Adipocyte (in vitro differentiated cells): ENCODE measurements around the gene RARB.
A peak's percentile ranks its signal among the peaks of the same experiment; 100 is the strongest.

ENCODE experiments used
- DNase-seq: peaks from one replicate; pipeline ENCODE4 v3.0.0-alpha.2; 2015; ENCODE audit warnings: low read depth
- H3K27me3 ChIP-seq: replicated peaks from 2 replicates; pipeline ENCODE4 v1.7.0; 2013; ENCODE audit warnings: mild to moderate bottlenecking, low read length, moderate library complexity; ENCODE audit not compliant: control insufficient read depth, insufficient read depth
- H3K36me3 ChIP-seq: 2 replicates; pipeline ENCODE4 v1.7.0; 2013; ENCODE audit warnings: low read length, mild to moderate bottlenecking, moderate library complexity; ENCODE audit not compliant: control insufficient read depth, insufficient read depth, severe bottlenecking
- H3K4me1 ChIP-seq: 2 replicates; pipeline ENCODE4 v1.7.0; 2013; ENCODE audit warnings: mild to moderate bottlenecking, low read length, moderate library complexity; ENCODE audit not compliant: control insufficient read depth, insufficient read depth
- H3K4me3 ChIP-seq: 2 replicates; pipeline ENCODE4 v1.7.0; 2013; ENCODE audit warnings: mild to moderate bottlenecking, low read length, moderate library complexity
- H3K9ac ChIP-seq: 2 replicates; pipeline ENCODE4 v1.7.0; 2013; ENCODE audit warnings: mild to moderate bottlenecking, low read length, moderate library complexity
- H3K9me3 ChIP-seq: 2 replicates; pipeline ENCODE4 v1.7.0; 2013; ENCODE audit warnings: mild to moderate bottlenecking, low read length, moderate library complexity; ENCODE audit not compliant: control insufficient read depth

The RARB gene

GRCh38 chr3:25476639-25477038 lies 48.6 kb downstream of the RARB start:
- no peak overlapping the region for H3K4me3 ChIP-seq
- no peaks in the 10 kb centered on the region for H3K9me3 ChIP-seq

GRCh38 chr3:25478211-25478757 lies 50.2 kb downstream of the RARB start:
- Histone ChIP-seq H3K27me3 (no peaks in the 10 kb centered on the region), H3K4me3 (no peak overlapping the region), H3K4me1 (peaks cover 8% of the 10 kb centered on the region), H3K36me3 (no peaks in the 10 kb centered on the region), H3K9me3 (no peaks in the 10 kb centered on the region), H3K9ac (no peak overlapping the region)
- no peak for DNase-seq

More at GRCh38 chr3:25476639-25477038, 48.6 kb downstream of the RARB start:
- no peaks in the 10 kb centered on the region for H3K36me3 ChIP-seq
- no peak overlapping the region for H3K9ac ChIP-seq
- H3K4me1 ChIP-seq = peaks cover 8% of the 10 kb centered on the region
- no peaks in the 10 kb centered on the region for H3K27me3 ChIP-seq
- DNase-seq = no peak

DNA sequence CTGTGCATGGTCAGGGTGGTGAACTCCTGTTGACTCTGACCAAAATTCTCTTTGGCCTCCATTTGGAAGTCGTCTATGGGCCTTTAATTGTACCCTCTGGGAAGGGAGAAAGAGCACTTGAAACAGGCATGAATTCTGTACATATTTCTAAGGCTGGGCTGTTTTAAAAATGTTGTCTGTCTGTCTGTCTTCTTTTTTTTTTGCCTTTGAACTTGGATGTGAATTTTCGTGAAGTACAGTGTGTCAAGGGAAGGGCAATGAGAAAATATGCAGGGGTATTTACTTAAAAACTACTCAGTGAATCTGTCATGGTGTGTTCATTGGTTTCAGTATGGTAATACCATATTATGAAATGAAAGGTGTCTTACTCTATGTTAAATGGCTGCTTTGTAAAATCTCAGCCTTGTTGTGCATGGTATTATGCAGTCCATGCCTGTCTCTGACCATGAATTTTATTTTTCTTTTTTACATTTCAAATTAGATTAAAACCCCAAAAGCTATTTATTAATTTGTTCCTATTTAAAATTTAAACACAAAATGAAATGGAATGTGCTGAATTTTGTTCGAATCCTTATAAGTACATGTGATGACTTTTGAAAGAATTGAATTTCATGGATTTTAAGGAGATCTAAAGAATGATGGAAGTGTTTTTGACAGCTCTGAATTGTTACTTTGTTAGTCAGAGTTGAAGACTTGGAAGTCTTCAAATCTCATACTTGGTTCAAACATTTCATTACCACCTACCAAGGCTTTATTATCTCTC lies 51.1 kb downstream of the RARB start:
- Histone ChIP-seq H3K4me1 (peaks cover 8% of the 10 kb centered on the region), H3K27me3 (no peaks in the 10 kb centered on the region), H3K9ac (no peak overlapping the region), H3K4me3 (no peak overlapping the region), H3K36me3 (no peaks in the 10 kb centered on the region), H3K9me3 (no peaks in the 10 kb centered on the region)
- DNase-seq = peak; percentile 54

GRCh38 chr3:25479727-25480010 lies 51.6 kb downstream of the RARB start:
- H3K9me3 ChIP-seq = no peaks in the 10 kb centered on the region
- no peak overlapping the region for H3K4me3 ChIP-seq
- no peak overlapping the region for H3K9ac ChIP-seq
- H3K36me3 ChIP-seq = no peaks in the 10 kb centered on the region
- no peaks in the 10 kb centered on the region for H3K27me3 ChIP-seq
- H3K4me1 ChIP-seq = peaks cover 8% of the 10 kb centered on the region
- no peak for DNase-seq

- H3K36me3 ChIP-seq = no peaks in the 10 kb centered on the region
- no peaks in the 10 kb centered on the region for H3K27me3 ChIP-seq
- H3K9me3 ChIP-seq = no peaks in the 10 kb centered on the region
- no peak for DNase-seq
- no peak overlapping the region for H3K9ac ChIP-seq
- peaks cover 8% of the 10 kb centered on the region for H3K4me1 ChIP-seq
- no peak overlapping the region for H3K4me3 ChIP-seq
These were observed 52.7 kb downstream of the RARB start for GRCh38 chr3:25480811-25481210.

DNA sequence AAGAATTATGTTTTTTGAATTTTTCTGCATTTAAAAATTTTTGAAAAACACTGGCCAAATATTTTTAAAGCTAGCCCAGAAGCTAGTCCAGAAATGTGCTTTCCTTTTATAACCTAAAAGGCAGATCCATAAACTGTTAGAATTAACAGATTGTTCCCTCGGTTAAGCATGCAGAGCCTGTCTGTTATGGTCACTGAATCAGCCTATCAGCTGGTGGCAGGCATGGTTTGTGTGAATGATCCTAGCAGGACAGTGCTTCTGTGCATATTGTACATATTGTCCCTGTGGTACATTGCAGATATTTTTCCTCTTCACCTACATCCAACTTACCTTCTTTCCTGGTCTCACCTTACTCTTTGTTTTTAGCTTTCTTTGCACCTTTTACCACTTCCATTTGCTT lies 53.3 kb downstream of the RARB start:
- Histone ChIP-seq H3K9ac (no peak overlapping the region), H3K4me1 (peaks cover 8% of the 10 kb centered on the region), H3K9me3 (no peaks in the 10 kb centered on the region), H3K4me3 (no peak overlapping the region), H3K36me3 (no peaks in the 10 kb centered on the region), H3K27me3 (no peaks in the 10 kb centered on the region)
- no peak for DNase-seq

DNA sequence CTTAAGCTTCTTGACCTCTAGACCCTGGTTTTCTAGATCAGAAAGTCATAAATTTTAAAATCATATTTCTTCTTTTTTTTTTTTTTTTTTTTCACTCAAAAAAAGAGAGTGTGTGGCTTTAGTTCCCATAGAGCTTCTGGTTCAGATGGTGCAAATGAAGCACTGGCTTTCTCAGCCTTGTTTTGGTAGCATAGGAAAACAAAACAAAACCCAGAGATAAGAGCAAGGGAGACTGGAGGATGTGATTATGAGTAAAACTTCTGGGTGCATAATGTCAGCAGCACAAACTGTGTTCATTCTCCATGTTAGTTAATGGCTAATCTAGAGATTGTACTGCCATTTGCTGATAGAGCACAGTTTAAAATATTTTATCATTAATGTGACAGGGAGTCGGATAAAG lies 55.4 kb downstream of the RARB start:
- Histone ChIP-seq H3K27me3 (no peaks in the 10 kb centered on the region), H3K9me3 (peaks cover 9% of the 10 kb centered on the region), H3K36me3 (no peaks in the 10 kb centered on the region), H3K9ac (no peak overlapping the region), H3K4me3 (no peak overlapping the region), H3K4me1 (peaks cover 8% of the 10 kb centered on the region)
- no peak for DNase-seq

DNA sequence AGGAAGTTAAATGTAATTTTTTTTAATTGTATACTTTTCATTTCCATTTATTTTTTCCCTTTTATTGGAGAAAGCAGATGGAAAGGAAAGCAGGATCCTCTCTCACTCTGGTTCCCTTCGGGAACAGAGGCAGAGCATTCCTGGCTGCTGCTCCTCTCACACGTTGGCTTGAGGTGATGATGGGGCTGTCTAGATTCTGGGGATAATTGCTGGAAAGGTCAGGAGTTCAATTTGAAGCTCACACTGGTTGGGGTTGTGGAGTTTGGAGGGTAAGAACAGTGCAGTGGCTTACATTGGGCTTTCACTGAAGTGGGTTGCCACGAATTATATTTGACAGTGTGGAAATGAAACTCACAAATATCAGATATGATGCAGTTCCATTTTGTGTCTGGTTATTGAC lies 57.6 kb downstream of the RARB start:
- peaks cover 8% of the 10 kb centered on the region for H3K4me1 ChIP-seq
- no peak overlapping the region for H3K9ac ChIP-seq
- no peak for DNase-seq
- no peak overlapping the region for H3K4me3 ChIP-seq
- H3K27me3 ChIP-seq = no peaks in the 10 kb centered on the region
- peaks cover 30% of the 10 kb centered on the region for H3K9me3 ChIP-seq
- H3K36me3 ChIP-seq = no peaks in the 10 kb centered on the region

GRCh38 chr3:25486932-25487331 lies 58.9 kb downstream of the RARB start:
- H3K9me3 ChIP-seq = peaks cover 40% of the 10 kb centered on the region
- DNase-seq = no peak
- no peaks in the 10 kb centered on the region for H3K27me3 ChIP-seq
- no peaks in the 10 kb centered on the region for H3K4me1 ChIP-seq
- H3K9ac ChIP-seq = no peak overlapping the region
- H3K4me3 ChIP-seq = no peak overlapping the region
- no peaks in the 10 kb centered on the region for H3K36me3 ChIP-seq

GRCh38 chr3:25489858-25490593 lies 62.0 kb downstream of the RARB start:
- no peak overlapping the region for H3K4me3 ChIP-seq
- DNase-seq = no peak
- H3K27me3 ChIP-seq = no peaks in the 10 kb centered on the region
- H3K4me1 ChIP-seq = no peaks in the 10 kb centered on the region
- peaks cover 71% of the 10 kb centered on the region for H3K9me3 ChIP-seq
- H3K9ac ChIP-seq = no peak overlapping the region
- H3K36me3 ChIP-seq = no peaks in the 10 kb centered on the region

- Histone ChIP-seq H3K4me3 (peak overlapping the region; percentile 6), H3K9me3 (peaks cover 92% of the 10 kb centered on the region), H3K36me3 (no peaks in the 10 kb centered on the region), H3K4me1 (no peaks in the 10 kb centered on the region), H3K9ac (no peak overlapping the region), H3K27me3 (no peaks in the 10 kb centered on the region)
- DNase-seq = no peak
These were observed 65.2 kb downstream of the RARB start for GRCh38 chr3:25493246-25493645.
